NCI-H2171 treated with DMSO at 0.1 percent for 48 hours (cell line): ENCODE results near the gene DLGAP4.

ENCODE experiments used
- DNase-seq: peaks from one replicate; lab custom pipeline; 2025; lab: John Stamatoyannopoulos, UW

The DLGAP4 gene

DNA sequence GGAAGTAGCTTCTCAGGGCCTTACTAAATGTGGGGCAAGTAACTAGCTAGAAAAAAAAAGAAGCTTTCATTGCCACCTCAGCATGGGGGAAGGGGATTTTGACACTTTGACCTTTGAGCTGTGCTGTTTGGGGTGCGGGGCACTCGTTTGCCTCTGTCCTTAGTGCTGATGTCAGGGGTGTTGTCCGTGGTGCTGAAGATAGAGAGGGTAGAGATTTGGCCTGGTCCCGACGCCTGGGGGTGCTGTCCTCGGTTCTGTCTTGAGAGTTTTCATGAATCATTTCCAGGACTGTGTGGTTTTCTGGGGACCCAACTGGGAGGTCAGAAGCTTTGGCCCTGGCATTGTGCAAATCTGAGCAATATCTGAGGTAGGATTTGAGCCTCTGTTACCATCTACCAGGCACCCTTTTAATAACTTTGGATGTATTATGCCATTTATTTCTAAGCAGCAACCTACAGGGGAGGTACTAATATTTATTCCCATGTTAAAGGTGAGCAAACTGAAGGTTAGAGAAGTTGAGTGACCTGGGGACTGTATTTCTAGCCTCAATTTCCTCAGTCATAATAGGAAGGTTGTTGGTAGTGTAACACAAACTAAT lies 78.0 kb downstream of the DLGAP4 start:
- no peak for DNase-seq

DNA sequence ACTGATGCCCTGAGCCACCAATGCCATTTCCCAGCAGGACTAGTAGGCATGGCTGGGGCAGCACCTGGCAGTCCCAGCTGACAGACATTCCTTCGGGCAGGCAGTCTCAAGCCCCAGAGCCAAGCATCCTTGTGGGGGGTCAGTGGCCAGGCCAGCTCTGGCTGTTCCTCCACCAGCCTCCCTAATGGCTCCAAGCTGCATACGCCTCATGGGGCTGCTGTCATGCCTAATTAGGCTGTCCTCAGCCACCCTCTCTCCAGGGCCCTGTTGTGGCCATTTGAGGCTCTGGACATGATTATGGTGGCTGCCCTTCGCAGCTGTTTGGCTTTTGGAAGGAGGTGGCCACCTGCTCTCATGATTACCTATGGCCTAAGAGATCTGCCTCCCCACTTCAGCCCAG lies 79.4 kb downstream of the DLGAP4 start:
- DNase-seq: no peak

DNA sequence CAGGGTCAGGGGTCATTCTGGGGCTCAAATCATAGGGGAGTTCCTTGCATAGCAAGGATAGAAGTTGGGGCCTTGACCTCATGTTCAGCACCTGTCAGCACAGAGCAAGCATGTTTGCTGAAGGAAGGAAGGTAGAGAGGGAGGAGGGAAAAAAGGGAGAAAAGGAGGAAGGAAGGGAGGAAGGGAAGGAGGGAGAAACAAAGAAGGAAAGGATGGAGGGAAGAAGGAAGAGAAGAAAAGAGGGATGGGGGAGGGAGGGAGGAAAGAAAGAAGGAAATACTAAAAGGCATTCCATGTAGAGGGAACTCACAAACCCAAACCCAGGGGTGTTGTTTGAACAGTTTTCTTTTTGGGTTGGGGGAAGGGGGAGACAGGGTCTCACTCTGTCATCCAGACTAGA lies 80.1 kb downstream of the DLGAP4 start:
- no peak for DNase-seq

DNA sequence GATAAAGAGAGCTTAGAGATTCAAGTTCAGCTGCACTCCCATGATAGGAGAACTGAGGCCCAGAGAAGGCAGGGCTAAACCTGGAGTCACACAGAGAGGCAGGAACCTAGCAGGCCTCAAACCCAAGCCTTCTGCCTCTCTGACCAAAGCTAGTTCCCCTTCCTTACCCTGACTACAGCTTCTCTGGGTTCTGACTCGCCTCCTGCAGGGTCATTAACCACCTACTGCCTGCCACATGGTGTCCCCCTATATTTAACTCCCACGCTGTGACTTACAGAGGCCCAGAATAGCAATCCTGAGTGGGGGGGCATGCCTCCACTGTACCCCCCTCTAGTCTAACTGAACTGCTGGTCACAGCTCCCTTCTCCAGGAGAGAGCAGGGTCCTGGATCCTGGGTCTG lies 84.1 kb downstream of the DLGAP4 start:
- no peak for DNase-seq

DNA sequence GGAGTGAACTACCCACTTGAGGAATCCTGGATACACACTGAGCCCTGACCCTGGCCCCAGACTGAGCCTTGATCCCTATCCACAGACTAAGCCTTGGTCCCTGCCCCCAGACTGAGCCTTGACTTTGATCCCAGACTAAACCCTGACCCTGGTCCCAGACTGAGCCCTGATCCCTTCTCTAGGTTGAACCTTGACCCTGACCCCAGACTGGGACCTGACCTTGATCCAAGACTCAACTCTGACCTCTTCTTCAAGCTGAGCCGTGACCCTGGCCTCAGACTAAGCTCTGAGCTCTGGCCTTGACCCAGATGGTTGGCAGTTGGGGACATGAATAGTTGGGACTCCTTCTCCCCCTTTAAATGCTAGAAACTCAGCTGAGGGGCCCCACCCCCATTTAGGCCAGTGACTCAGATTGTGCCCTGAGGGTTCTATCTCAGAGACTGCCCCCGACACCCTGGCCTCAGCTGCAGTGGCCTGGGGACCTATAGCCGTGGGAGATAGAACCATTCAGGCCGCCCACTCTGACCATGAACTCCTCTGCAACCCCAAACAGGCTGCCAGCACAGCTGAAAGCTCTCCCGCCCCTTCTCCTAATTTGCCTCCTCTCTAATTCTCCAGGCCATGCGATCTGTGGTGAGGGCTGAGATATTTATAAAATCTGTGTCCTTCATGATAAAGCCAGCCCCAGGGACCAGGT lies 84.7 kb downstream of the DLGAP4 start:
- DNase-seq: no peak

DNA sequence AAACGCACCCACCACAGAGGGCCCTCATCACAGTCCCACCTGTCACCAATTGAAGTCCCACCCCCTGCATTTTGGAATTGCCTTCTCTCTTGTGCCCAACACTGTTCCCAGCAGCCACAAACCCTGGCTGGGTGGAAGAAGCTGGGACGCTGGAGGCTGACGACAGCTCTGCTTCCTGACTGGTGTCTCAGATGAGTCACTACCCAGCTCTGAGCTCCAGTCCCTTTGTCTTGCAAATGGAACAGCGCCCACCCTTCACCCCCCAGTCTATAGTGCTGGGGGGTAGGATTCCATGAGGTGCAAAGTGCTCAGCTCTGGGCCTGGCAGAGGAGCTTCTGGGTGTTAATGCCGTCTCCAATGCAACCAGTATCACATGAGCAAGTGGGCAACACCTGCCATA lies 85.3 kb downstream of the DLGAP4 start:
- no peak for DNase-seq

DNA sequence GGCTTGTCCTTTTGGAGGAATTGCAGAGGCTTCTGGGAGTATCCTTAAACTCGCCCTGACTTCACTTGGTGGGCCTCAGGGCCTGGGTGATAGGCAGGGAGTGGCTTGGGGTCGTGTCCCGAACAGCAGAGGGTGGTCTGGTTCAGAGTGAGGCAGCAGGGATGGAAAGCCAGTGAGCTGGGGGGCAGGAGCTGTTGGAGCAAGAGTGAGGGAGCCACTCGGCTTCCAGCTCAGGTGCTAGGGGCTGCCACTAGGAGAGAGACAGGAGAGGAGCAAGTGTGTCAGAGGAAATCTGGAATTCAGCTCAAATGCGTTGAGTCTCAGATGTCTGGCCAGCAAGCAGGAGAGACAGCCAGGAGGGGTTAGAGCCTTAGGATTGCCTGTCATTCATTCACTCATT lies 85.8 kb downstream of the DLGAP4 start:
- DNase-seq: no peak

DNA sequence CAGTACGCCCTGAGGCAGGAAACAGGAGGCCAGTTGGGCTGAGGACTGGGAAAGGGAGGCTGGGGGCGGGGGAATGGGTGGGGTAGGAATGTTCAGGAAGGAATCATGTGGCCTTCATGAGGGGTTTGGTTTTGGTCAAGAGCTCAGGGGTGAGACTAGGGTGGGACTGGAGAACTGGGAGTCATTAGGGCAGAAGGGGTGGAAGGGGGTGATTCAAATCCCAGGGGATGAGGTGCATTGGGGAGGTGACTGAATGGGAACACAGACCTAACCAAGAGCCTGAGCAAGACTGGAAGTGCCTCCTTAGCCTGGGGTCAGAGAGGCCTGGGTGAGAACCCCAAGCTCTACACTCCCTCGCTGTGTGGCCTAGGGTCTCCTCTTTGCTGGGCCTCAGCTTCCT lies 86.8 kb downstream of the DLGAP4 start:
- no peak for DNase-seq

DNA sequence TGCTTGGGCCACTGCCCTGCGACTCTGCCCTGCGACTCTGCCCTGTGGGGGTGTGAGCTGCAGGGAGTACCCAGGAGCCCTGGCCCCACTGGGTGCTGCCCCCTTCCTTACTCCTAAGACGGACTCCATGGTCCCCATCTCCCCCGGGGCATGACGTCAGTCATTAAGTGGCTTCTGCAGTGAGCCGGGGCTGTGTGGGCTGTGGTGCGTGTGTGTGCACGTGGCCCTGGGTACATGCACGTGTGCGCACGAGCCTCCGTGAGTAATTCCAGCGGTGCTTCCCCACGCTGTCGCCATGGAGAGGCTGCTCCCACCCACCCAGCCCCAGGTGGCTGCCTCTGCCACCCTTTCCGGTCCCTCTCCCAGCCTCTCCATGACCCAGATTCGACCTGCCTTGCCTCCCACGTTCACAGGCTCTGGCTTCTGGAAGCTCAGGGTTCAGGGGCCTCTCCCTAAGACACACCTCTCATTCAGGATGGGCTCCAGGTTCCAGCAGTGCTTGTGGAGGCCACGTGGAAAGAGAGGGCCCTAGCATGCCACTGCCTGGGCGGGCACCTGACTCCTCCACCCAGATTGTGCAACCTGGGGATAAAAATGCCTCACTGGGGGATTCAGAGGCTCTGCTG lies 88.3 kb downstream of the DLGAP4 start:
- DNase-seq: no peak

DNA sequence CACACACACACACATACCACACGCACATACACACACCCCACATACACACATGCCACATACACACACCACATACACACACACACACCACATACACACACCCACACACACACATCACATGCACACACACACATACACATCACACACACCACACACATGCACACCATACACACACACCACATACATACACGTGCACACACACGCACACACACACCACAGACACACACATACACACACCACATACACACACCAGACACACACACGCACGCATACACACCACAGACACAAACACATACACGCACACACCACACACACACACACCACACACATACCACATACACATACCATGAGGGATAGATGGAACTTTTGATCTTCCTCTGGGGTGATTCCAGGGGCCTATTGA lies 90.2 kb downstream of the DLGAP4 start:
- no peak for DNase-seq

DNA sequence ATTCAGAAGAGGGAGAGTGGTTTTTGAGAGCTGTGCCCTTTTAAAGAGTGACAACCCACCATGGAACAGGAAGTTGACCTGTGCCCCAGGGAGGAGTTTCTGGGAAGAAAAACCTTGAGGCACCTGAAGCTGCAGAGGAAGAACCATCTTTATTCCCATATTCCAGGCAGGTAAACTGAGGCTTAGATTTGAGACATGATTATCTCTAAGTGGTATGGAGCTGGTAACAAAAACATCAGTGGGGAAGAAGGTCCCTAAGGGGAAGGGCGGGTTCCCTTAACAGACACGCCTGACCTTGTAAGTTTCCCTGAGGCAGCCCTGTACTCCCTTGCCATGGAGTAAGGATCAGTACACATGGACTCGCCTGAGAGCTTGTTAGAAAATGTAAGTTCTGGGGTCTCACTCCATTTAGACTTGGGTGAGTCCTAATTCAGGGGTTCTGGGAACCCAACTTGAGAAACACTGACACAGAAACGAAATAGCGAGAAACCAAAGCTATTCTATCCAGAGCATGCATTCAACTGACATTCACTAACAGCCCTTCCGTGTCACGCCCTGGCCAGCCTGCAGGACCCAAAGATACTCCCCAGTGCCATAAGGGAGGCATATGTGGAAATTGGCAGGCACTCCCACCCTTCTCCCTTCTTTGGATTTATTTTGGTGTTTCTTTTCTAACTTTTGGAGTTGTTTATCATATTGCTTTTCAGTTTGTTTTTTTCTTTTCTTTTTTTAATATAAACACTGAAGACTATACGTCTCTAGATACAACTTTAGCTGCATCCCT lies 90.9 kb downstream of the DLGAP4 start:
- DNase-seq: no peak

DNA sequence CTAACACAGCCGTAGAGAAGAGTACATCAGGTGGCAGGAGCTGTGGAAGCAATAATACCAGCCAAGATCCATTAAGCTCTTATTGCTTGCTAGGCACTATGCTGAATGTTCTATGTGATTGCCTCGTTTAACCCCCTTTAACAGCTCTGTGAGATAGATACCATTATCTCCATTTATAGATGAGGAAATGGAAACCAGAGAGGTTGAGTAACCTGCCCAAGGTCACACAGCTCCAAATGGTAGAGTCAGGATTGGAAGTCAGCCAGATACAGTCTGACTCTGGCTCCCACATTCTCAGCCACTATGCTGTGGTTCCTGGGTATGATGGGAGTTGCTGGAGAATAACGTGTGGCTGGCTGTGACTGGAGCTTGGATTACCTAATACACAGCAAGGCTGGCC lies 92.4 kb downstream of the DLGAP4 start:
- no peak for DNase-seq

DNA sequence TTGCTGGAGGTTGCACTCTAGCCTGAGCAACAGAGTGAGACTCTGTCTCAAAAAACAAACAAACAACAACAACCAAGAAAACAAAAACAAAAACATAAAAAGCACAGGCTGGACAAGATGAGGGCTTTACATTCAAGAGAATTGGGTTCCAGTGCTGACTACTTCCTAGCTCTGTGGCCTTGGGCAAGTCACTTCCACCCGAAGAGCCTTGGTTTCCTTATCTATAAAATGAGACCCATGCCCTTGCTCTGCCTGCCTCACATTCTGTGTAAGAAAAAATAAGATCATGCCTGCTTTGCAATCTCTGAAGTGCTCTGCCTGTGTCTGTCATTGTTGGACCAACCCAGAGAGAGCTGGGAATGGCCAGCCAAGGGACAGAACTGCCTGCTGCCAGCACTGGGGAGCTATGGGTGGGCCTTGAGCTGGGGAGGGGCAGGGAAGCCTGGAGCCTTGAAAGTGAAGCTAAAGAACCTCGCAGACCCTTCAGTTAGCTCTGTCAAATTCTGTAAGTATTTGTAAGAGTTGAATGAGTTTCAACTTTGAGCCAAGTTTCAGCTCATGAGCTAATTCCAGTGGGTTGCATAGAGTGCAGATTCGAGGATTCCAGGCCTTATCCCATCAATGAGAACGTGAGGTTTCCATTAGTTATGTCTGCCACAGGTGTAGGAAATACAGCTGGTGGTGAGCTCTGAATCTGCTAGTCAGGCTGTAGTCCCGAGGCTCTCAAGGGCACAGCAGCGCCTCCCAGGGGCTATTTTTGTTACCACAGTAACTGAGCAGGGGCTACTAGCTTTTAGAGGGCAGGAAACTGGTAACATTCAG lies 93.2 kb downstream of the DLGAP4 start:
- DNase-seq: peak; percentile 23

DNA sequence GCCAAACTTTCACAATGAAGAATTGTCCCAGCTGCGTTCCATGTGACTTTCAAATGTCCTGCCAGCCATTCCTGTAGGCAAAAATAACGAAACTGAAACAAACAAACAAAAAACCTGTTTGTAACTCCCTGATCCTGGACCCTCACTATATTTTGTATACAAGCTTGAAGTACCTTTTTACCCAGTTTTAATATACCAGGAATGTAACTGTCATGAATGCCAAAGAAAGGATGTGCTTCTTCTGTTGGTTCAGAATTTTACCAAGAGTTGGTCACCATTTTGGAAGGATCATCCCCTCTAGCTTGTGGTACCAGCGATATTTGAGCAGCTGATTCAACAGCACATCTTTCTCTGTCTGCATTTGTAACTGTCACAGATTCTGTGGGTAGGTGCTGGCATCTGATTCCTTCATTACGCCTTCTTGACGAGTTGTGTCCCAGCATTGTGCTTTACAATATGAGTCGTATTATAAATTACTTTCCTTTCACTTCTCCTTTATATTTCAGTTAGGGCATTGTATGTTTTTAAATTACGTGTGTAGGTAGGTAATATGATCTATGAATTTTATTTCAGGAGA lies 93.9 kb downstream of the DLGAP4 start:
- no peak for DNase-seq

DNA sequence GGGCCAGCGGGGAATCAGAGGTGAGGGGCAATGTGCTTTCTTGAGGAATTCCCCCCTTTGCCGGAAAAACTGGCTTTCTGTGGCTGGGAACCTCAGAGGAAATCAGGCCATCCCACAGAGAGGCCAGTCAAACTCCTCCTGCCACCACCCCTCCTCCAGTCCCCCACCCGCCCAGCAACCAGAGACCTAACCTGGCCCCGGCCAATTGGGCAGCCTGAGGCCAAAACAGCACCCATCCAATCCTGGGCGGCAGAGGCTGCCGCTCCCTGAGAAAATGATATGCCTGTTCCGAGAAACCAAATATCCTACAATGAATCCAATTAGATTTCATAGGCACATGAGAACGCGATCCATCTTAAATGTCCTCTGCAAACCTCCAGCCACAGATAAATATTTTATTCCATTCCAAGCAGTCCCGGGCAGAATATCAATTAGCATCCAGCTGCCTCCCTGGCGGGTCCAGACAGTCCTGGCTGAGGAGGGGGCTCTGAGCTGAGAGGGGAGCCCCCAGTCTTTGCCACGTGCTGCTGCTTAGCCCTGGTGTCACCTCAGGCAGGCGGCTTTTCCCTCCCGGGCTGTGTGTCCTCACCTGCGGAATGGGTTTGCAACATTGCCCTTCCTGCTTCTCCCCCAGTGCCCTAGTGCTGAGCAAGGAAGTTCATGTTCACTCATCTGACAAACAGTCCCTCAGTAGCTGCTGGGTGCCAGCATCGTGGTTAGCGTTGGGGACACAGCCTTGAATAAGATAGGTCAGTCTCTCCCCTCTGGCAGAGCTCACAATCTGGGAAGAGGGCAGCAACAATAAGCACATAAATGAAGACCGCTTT lies 95.0 kb downstream of the DLGAP4 start:
- DNase-seq: no peak

DNA sequence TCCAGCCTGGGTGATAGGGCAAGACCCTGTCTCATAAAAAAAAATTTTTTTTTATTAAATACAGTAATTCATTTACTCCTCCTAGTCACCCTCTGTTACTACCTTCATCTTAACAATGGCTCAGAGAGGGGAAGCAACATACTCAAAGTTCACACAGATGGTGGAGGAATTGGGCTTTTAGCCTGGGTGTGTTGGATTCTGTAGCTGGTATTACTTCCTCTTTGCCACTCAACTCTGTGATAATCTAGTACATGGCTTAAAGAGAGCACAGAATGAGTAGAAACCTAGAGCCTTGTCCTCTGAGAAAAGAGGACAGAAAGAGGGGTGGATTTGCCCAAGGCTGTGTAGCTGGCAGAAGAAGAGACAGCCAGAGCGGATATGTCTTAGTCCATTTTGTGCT lies 96.6 kb downstream of the DLGAP4 start:
- DNase-seq: no peak

DNA sequence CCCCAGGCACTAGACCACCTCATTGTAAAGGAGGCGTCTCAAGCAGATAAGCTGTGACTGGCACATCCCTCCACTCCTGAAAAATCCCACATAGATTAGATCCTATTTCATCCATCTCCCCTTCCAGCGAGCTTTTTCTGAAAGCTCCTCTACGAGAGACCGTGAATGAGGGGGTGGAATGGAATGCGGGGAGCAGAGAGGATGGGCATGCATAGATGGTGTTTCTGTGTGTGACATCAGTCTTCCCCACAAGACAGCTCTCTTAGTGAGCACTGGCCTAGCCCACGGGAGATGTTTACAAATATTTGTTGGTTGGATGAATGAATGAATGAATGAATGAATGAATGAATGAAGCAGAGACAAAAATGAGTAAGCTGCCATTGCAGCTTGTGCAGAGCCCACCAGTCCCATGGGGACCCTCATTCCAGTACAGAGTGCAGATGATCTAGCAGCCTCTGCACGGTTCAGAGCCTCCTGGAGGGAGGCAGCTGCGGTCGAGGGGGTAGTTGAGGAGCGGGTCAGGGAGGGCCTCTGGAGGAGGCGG lies 98.4 kb downstream of the DLGAP4 start:
- no peak for DNase-seq

DNA sequence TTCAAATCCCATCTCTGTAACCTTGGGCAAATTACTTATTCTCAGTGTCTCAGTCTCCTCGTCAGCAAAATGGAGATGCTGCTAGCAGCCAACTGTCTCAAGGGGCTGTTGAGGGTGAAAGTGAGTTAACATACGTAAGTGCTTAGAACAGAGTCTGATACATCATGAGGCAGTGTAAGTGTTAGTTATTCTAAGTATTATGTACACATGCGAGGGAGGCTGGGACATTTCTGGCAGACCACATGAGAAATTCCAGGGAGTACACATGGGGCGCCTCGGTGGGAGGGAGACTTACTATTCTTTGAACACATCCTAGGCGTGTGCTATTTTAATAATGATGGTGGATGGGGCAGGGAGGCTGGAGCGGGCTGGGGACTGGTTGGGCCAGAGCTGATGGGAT lies 99.1 kb downstream of the DLGAP4 start:
- no peak for DNase-seq

DNA sequence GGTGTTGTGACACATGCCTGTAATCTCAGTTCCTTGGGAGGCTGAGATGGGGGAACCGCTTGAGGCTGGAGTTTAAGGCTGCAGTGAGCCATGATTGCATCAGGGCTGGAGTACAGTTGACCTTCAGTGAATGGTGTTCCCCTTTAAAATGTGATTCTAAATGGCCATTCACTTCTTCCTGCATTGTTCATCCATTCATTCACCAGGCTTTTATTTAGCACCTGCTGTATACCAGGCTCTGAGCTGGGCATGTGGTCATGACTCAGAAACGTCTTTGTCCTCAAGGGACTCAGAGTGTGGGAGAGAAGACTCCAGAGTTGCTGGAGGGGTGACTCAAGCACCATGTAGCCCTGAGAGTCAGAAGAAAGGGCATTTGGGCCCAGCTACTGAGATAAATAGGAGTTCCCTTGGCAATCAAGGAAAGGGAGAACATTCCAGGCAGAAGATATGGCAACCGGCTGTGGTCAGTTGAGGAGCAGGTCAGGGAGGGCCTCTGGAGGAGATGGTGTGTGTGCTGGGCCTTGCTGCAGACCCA lies 101.1 kb downstream of the DLGAP4 start:
- no peak for DNase-seq

DNA sequence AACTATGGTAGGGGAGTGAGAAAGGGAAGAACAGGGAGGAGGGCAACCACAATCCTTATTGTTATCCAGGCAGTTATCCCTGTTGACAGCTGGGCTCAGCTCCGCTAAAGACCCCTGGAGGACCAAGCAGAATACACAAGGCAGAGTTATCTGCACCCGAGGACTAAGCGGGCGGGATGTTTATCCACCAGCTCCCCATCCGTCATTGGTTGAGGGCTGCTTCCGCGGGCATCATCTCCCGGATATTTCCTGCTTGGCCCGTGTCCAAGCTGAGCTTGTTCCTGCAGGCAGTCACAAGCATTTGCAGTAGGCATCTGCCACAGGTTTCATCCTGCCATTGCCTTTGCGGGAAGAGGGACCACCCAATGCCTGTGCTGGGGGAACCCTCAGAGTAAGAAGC lies 102.1 kb downstream of the DLGAP4 start:
- DNase-seq: peak; percentile 98
